ENCODE results near the gene SLC25A44.
"Not testable (repeated sequence)": the region's sequence is repeated elsewhere in the genome, so short reads cannot be mapped to it uniquely, and the experiment has no call there.

The SLC25A44 gene

GRCh38 chr1:156163712-156164111, 30.2 kb upstream of the SLC25A44 start:
- DNase-seq (ENCODE audit: low read depth in 2 of 2) = no peak

GRCh38 chr1:156164125-156164831, 29.6 kb upstream of the SLC25A44 start:
- no peak for DNase-seq (ENCODE audit: low read depth in 2 of 2)

- no peak for DNase-seq (ENCODE audit: low read depth in 2 of 2)
Measured at GRCh38 chr1:156165083-156165482, 28.8 kb upstream of the SLC25A44 start.

GRCh38 chr1:156167536-156167935, 26.4 kb upstream of the SLC25A44 start:
- no peak for DNase-seq (ENCODE audit: low read depth in 2 of 2)

- no peak for DNase-seq (ENCODE audit: low read depth in 2 of 2)
Measured at GRCh38 chr1:156172696-156173470, 21.0 kb upstream of the SLC25A44 start.

- no peak for DNase-seq (ENCODE audit: low read depth in 2 of 2)
Measured at GRCh38 chr1:156176610-156177210, 17.2 kb upstream of the SLC25A44 start.

- no peak for DNase-seq (ENCODE audit: low read depth in 2 of 2)
Measured at GRCh38 chr1:156177919-156178654, 15.8 kb upstream of the SLC25A44 start.

- DNase-seq (ENCODE audit: low read depth in 2 of 2) = no peak
Measured at GRCh38 chr1:156180471-156180870, 13.4 kb upstream of the SLC25A44 start.

GRCh38 chr1:156181391-156181924, 12.4 kb upstream of the SLC25A44 start:
- not testable (repeated sequence) for DNase-seq (ENCODE audit: low read depth in 2 of 2)

GRCh38 chr1:156182010-156182779, 11.7 kb upstream of the SLC25A44 start:
- DNase-seq (ENCODE audit: low read depth in 2 of 2) = not testable (repeated sequence)

- DNase-seq (ENCODE audit: low read depth in 2 of 2) = not testable (repeated sequence)
Measured at GRCh38 chr1:156186347-156187177, 7.3 kb upstream of the SLC25A44 start.

GRCh38 chr1:156190265-156190664, 3.6 kb upstream of the SLC25A44 start:
- not testable (repeated sequence) for DNase-seq (ENCODE audit: low read depth in 2 of 2)

GRCh38 chr1:156191292-156191964, 2.5 kb upstream of the SLC25A44 start:
- no peak for DNase-seq (ENCODE audit: low read depth in 2 of 2)

GRCh38 chr1:156193208-156193487, 756 bp upstream of the SLC25A44 start:
- no peak for DNase-seq (ENCODE audit: low read depth in 2 of 2)

- no peak for DNase-seq (ENCODE audit: low read depth in 2 of 2)
Measured at GRCh38 chr1:156194300-156194652, 372 bp downstream of the SLC25A44 start.

GRCh38 chr1:156195853-156196252, 1.9 kb downstream of the SLC25A44 start:
- DNase-seq (ENCODE audit: low read depth in 2 of 2) = no peak

GRCh38 chr1:156196445-156196844, 2.5 kb downstream of the SLC25A44 start:
- DNase-seq (ENCODE audit: low read depth in 2 of 2) = no peak

GRCh38 chr1:156198831-156199349, 5.0 kb downstream of the SLC25A44 start:
- DNase-seq (ENCODE audit: low read depth in 2 of 2) = no peak

GRCh38 chr1:156200044-156200443, 6.1 kb downstream of the SLC25A44 start:
- DNase-seq (ENCODE audit: low read depth in 2 of 2) = no peak

GRCh38 chr1:156203331-156203730, 9.4 kb downstream of the SLC25A44 start:
- no peak for DNase-seq (ENCODE audit: low read depth in 2 of 2)

Measured in stimulated activated CD4-positive, alpha-beta T cell treated with anti-CD3 and anti-CD28 coated beads, Interleukin-4, amount 100 ng/mL, for 48 hours (primary cell).